CD4-positive, alpha-beta T cell treated with Interleukin-4 for 1 hour (primary cell): Measurements from ENCODE around the gene ITGA2.
A peak's percentile ranks its signal among the peaks of the same experiment; 100 is the strongest.

Experiments
- DNase-seq, 2 donors: peaks; one replicate each; pipeline ENCODE4 v3.0.0-alpha.2; 2020 to 2022

The ITGA2 gene

DNA sequence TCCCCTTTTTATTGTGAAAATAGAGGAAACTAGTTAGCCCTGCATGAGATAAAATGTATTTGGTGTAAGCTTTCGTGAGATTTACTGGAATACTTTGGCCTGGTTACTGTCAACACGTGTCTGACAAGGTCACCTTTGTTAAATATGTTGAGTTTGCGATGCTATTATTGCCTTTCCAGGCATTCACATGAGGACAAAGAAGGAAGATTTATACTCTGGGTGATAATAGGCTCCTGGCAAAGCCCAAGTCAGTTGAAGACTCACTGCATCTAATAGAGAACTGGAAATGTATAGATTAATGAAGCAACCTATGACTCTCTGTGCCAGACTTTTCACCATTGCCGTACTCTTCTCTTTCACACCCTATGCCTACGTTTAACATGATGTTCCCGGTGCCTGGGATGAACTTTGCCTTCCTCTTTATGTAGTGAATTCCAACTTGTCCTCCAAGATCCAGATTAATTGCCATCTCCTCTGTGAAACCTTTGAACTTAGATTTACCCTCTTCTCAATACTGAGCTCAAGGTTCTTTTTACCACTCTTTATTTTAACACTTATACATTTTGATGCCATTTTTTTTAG, 33.9 kb downstream of the ITGA2 start:
- DNase-seq: no peak

DNA sequence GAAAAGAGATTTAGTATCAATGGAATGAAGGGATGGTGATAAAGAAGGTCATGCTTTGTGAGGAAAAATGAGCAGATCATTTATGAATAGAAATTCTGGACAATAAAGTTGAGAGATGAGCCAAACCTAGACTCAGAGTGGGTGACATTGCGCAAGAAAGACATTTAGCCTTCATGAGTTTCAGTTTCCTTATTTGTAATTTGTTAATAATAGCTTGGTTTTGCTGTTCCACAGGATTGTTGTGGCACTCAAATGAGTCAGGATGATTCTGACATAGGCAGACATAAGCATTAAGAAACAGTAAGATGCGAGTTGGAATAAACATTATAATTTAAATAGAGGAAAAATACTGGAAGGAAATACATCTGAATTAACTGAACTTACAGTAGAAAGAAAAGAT, 34.8 kb downstream of the ITGA2 start:
- no peak for DNase-seq

DNA sequence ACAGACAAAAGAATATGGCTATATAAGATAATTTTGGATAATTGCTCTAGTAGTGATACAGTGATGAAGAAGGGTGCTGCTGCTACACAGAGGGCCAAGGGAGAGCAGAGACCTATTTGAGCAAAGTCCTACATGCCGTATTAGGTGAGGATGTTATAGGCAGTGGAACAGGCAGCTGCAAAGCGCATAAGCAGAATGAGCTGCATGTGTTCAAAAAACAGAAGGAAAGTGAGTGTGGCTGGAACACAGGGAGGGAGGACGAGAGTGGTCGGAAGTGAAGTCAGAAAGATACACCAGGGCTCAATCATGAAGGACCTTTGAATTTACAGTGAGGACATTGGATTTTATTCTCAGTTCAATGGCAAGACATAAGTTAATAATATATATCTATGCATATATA, 35.4 kb downstream of the ITGA2 start:
- no peak for DNase-seq

DNA sequence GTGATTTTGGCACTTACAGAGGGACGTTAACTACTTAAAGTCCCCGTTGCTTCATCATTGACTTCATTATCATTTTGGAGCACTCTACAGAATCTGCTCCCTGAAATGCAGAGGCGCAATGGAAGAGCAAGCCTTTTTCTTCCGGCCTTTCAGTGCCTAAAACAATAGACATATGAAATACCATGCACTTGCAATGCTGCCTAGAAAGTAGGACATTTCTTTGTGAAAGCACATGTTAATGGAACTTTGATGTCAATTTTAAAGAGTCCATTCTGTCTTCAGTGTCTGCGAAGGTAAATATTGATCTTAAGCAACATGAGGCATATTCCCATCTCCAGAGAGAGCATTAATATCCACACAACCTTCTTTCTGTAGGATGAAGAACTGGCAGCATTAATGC, 36.3 kb downstream of the ITGA2 start:
- DNase-seq: no peak

DNA sequence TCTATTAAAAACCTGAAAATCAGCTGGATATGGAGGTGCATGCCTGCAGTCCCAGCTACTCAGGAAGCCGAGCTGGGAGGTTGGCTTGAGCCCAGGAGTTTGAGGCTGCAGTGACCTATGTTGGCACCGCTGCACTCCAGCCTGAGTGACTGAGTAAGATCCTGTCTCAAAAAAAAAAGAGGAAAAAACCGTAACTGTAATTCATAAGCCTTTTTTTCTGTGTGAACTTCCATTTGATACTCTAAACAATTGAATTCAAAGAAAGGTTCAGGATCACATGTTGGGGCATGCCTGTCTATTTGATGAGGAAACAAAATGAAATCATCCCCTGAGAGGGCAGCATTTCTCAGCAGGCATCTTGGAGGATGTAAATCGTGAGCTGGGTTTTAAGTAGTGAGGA, 38.8 kb downstream of the ITGA2 start:
- no peak for DNase-seq

DNA sequence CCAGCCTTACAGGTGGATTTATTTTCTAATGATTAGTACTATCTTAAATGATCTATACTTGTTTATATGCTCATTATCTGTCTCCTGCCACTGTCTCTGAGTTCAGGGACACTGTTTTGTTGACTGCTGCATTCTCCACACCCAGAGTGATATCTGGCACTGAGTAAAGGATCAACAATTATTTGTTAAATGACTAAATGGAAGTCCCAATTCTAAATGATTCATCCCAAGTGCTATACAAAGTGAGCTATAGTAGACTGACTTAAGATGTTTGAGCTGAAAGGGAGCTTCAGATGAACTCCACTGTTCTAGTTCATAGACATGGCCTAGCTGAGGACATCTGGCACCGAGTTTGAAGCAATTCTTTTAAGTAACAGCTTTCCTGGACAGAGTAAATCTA, 40.5 kb downstream of the ITGA2 start:
- no peak for DNase-seq

DNA sequence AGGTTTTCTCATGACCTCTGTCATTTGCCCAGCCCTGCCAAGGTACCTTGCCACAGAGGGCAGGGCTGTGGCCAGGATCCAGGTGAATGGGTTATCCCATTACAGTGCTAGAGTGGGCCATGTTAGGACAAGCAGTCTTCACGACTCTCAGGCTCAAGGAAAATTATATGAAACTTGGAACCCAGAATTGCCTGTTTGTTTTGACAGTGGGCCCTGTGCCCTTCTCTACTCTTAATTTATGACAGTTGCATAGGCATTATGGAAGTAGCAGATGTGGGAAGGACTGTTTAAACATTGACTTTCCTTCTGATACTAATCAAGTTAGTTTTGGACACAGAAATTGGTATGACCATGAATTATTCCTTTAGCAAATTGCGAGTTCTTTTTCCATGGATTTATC, 41.7 kb downstream of the ITGA2 start:
- no peak for DNase-seq

DNA sequence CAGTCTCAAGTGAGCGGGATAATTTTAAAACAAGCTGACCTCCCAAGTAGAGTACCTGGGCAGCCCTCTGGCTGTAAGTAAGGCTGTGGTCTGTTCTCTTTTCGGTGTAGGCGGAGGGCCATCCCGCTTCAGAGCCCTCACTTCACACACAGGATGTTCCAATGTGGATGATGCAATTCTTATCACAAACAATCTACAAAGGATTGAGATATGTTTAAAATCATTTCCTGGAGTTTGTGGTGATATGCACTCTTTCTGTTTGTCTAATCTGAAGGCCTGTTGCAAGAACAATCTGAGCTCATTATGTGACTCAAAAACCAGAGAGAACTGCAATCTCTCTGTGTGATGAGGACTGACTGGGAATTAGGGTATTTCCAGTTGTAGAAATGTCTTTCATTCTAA, 42.5 kb downstream of the ITGA2 start:
- DNase-seq: peak in 1 of 2 donors; percentile 31

DNA sequence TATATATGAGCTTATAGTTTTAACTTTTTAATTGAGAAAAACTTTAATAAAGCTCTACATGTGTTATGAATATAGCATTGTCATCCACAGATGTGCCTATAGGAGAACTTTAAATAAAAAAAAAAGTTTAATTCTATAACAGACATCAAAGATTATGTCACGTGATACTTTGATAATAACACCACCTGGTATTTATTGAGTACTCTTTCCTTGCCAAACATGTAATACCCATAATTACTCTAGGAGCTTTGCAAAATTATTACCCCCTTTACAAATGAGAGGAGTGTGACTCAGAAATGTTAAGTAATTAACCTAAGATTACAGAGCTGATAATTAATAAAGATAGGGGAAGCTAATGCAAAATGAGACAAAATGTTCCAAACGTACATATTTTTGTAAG, 43.0 kb downstream of the ITGA2 start:
- DNase-seq: no peak

DNA sequence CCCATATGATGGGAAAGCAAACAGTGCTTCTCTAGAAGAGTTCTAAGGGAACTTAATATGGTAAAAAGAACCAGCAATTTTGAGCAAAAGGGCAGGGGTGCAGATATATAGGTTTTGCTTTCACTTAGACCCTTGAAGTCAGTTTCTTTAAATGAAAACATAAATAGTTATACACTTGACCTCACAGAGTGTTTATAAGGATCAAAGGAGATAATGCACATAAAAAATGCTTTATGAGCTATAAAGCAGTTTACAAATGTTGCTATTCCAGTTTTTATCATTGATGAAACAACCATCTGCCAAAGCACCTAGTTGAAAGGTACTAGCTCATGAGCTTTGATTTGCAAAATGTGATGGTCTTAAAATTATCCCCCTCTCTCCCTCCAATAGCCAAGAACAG, 45.7 kb downstream of the ITGA2 start:
- no peak for DNase-seq

DNA sequence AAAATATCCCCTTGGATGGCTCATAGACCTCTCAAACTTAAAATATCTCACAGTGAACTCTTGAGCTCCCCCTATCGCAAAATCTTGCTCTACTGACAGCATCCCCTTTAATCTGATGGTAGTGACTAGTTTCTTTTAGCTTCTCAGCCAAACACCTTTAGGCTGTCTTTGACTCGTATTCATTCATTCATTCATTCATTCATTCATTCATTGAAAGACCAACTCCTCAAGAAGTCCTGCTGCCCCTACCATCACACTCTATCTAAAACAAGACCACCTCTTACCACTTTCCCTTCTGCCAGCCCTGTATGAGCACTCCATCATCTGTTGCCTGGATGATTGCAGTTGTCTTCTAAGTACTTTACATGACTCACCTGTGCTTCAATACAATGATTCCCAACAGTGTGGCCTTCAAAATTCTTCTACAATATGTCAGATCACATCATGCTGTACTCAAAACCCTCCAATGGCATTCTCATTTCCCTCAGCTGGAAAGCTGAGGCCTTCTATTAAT, 46.8 kb downstream of the ITGA2 start:
- no peak for DNase-seq

DNA sequence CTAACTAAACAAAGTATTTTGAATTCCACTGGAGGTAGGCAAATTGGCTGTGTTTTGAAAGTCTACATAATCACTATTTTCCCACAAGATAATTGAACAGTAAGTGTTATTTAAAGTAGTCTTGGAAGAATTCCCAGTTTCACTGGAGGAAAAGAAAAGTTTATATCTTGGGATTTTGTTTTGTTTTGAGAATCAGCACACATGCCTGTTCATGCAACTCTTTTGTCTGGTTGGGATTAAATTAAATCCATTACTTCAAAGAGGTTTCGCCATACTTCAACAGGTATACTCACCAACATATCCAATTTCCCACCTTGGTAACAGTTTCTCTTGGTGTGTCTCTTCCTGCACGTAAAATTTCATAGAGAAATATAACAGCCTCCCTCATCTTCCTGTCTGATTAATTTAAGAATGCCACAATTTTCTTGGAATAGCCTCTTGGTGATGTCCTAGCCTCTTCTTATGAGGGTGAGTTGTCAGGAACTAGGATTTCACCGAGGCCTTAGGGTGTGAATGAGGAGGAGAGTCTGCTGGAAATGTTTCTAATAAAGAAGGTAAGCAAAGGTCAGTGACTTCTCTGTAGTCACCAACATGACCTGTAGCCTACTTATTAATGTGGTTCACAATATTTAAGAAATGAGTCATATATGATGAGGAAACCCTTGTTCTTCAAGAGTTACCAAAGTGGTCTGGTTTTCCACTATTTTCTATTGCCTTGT, 48.1 kb downstream of the ITGA2 start:
- DNase-seq: no peak

DNA sequence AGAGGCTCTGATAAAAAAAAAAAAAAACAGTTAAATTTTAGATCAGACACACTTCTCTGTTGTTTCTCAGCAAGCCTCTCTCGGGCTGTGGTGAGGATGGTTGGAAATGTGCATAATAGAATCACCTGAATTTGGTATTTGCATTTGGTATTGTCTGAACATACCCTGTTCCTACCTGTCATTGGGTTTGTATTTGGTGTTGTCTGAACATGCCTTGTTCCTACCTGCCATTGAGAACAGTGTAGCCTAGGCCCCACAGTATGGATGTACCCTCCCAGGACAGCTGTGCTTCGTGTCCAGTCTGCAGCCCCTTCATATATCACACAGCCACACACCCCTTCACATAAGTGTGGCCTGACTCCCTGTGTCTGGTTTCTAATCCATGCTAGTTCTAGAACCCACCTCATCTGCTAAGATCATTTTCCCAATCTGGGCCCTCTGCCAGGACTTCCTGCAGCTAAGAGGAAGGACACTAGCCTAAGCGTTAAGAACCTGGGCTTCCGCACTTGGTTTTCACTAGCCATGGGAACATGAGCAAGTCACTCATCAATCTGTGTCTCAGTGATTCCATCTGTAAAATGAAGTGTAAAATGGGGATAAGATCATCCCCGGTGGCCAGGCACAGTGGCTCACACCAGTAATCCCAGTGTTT, 49.2 kb downstream of the ITGA2 start:
- no peak for DNase-seq

DNA sequence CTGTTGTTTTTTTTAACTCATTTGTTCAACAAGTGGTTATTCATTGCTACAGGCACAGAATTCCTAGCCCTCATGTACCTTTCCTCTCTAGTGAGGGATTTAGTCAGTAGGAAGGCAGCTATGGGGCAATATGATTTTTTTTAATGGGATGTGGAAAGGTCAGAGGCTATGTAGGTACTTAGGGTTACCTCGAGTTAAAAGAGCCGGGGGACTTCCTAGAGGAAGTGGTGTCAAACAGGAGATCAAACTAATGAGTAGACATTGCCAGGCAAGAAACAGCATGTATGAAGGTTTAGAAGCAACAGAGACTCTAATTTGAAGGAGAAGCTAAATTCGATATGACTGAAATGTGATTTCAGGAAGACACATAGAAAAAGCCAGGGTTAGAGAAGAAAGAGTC, 50.7 kb downstream of the ITGA2 start:
- peak in 1 of 2 donors; percentile 7 for DNase-seq

DNA sequence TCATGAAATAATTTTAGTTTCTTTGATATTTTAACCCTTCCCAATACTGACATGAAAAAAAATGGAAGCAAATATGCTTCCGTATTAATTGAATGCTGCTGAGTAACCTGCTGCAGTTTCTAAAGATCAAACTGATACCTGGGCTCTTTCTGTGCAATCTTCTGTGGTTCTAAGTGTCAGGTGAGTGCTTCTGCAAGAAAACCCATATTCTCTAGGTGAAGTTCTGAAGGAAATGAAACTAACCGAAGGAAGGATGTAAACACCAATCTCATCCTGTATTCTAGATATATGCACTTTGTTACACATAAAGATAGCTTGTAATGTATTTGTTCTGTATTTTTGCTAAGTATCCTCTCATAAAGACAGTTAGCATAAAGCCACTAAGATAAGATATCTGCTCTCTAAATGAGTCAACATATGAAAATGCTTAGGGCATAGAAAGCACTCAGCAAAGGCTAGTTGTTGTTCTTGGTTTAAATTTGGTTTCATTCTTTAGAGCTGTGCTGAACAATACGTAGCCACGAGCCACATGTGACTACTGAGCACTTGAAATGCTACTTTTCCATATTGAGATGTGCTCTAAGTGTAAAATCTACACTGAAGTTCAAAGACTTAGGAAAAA, 52.0 kb downstream of the ITGA2 start:
- peak in 1 of 2 donors; percentile 42 for DNase-seq

DNA sequence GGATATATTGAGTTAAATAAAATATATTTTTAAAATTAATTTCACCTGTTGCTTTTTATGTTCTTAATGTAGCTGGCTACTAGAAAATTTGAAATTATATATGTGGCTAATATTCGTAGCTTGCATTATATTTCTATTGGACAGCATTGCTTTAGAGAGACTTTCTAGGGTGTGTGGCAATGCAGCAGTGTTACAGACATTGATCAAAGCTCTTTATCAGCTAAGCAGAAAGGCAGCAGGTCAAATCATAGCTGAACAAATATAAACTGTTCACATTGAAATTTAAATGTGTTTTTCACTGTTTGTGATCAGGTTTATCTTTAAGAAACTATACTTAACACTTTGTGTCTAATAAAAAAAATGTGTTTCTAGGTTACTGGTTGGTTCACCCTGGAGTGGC, 52.6 kb downstream of the ITGA2 start:
- no peak for DNase-seq

DNA sequence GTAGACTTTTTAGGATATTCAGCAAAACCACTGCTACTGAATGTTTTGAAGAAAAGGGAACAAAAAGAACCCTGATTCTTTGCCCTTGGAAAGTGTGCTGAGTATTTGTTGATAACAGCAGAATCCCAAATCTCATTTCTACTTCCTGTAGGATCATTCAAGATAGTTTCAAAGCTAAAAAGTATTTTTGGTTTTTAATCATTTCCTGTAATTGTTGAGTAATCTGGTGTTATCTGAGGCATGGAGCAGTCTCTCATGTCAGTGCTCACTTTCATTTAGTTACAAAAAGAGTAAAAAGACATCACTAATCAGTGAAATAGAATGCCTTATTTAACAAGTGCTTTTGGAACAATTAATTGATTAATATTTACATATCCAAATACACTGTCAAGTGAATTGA, 56.1 kb downstream of the ITGA2 start:
- DNase-seq: no peak

DNA sequence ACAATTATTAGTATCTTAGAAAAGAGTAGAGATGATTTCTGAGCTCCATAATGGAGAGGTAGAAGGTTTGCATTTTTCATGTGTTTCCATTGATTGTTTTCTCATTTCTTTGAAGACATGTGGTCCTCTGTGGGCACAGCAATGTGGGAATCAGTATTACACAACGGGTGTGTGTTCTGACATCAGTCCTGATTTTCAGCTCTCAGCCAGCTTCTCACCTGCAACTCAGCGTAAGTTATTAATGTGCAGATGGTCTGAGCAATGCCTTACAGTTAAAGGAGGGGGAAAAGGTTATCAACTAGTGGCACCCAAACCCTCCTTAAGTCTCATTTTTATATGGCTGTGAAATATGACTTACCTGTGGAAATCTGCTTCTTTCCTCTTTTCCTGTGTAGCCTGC, 59.1 kb downstream of the ITGA2 start:
- DNase-seq: no peak

DNA sequence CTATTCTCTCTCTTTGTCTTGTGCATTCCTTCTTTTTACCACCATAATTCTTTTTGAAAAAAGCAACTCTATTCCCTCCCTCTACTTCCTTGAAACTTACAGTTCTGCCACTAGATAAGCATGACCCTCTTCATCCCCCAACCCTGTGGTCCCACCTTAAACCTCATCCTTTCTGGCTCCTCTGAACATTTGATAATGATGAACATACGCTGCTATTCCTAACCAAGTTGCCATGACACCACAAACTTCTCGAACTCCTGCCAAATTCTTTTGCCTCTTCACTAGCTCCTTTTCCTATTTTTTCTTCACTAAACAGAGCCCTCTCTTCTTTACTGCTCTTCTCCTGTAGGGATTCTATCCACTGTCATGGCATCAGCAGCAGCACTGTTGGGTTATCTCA, 63.3 kb downstream of the ITGA2 start:
- DNase-seq: no peak

DNA sequence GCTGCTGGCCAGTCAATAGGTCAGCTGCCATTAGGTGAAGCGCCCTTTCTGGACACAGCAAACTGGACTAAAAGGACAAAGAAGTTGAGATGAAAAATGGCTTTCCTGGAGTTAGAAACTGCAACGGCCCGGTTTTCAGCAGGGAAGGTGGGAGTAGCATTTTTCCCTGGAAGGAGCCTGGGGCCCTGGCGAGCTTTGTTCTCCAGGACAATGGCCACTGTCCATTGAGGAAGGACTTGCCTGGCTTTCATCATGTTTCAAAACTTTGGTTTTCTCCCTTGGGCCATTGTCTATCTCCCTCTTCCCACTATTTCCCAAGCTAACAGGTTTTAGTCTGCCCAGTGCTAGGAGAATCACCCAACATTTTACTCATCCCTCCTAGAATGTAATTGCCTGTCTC, 64.2 kb downstream of the ITGA2 start:
- DNase-seq: no peak

DNA sequence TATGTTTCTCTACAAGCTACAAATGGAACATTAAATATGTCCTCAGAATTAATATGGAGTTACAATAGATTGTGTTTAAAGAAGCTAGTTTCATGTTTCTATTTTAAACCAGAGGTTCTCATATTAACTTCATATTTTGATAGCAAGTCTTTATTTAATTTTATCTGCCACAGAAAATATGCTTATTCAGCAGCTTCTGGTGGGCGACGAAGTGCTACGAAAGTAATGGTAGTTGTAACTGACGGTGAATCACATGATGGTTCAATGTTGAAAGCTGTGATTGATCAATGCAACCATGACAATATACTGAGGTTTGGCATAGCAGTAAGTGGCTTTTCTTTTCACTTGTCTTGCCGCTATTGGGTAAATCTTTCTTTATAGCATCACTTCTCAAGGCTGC, 66.2 kb downstream of the ITGA2 start:
- DNase-seq: no peak

DNA sequence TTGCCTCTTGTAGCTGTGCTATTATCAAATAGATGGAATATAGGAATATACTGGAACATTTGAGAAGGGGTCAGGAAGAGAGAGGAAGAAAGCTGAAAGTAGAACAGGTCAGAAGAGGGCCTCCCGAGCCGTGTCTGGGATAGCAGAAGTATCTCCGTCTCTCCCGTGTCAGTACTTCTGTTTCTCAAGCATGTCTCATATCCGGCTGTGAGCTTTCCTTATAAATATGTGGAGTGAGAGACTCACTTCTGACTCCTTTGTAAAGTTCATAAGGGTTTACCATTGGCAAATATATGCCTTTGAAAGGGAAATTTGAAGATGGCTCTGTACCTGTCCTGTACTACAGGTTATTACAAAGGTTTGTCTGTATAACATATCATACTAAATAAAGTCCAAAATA, 70.1 kb downstream of the ITGA2 start:
- no peak for DNase-seq

DNA sequence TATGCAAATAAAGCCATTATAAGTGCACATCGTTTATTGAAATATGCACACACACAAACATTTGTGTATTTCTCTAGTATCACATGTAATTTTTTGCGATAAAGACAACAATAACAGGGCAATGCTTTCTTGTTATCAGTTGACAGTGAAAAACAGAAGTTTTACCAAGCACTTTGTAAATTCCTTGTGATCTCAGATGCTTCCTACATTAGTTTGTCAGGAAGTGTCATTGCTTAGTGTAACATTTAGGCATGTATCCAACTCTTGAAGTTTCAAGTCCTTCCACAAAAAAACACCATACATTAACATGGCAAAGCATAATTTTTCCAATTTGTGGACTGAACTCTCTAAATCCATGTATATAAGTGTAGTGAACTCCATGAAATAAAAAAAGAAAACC, 74.0 kb downstream of the ITGA2 start:
- no peak for DNase-seq

DNA sequence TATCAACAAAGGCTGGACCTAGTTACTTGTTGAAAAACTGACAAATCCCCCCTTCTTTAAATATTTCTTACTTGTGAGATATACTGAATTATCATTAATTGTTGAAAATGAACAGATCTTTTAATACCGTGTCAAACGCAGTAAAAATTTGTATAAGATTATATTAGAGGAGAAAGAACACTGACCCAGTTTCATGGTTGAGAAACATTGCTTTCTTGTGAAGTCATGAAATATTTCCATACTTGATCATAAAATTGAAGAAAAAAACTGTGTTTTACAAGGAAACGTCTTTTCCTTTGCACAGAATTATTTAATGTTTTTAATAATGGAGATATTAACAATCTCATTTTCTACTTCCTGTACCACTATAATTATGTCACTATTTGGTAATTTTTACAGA, 74.6 kb downstream of the ITGA2 start:
- no peak for DNase-seq
